HuH-7 (cell line): ENCODE data around the gene ALLC.
"Not testable (repeated sequence)": the region's sequence is repeated elsewhere in the genome, so short reads cannot be mapped to it uniquely, and the experiment has no call there.

ENCODE experiments used
- DNase-seq: peaks from one replicate; pipeline ENCODE4 v3.0.0; 2011; ENCODE audit warnings: low spot score

Gene ALLC

GRCh38 chr2:3655871-3656761 is 1.9 kb upstream of the ALLC start:
- DNase-seq, result no peak

DNA sequence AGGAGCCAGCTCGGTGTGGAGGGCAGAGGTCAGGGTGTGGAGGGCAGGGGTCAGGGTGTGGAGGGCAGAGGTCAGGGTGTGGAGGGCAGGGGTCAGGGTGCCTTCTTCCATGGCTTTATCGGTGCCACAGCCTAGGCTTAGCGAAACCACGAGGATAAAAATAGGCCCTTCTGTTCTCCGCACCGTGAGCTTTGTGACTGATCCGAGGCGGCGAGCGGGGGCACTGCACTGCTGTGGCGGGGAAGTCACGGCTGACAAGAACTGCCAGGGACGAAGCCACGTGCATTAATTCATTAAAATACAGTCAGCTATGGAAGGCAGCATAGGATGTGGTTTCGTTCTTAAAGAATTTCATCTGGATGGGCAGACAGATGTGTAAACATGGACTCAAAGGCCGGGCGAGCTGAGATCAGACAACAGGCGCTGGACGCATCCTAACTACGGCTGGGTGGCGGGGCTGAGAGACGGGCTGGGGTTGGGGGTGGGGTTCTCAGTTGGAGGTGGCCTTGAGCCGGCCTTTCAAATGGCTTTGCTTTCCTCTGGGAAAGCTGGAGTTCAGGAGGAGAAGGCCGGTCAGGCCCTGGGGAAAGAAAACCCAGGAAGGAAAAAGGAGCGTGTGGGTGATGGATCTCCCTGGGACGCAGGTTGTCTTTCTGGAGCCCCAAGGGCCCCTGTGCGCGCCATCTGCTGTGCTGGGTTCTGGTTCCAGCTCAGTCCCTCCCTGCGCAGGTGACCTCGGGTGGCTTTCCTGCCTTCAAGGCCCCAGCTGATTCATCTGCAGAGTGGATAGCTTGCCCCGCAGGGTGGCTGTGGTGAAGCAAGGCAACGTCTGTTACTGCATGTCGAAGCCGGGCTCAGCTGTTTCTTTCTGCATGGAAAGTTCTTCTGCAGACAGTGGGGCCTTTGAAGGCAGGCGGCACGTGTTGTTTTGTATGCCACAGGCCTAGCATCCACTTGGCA is 958 bp upstream of the ALLC start:
- no peak for DNase-seq

DNA sequence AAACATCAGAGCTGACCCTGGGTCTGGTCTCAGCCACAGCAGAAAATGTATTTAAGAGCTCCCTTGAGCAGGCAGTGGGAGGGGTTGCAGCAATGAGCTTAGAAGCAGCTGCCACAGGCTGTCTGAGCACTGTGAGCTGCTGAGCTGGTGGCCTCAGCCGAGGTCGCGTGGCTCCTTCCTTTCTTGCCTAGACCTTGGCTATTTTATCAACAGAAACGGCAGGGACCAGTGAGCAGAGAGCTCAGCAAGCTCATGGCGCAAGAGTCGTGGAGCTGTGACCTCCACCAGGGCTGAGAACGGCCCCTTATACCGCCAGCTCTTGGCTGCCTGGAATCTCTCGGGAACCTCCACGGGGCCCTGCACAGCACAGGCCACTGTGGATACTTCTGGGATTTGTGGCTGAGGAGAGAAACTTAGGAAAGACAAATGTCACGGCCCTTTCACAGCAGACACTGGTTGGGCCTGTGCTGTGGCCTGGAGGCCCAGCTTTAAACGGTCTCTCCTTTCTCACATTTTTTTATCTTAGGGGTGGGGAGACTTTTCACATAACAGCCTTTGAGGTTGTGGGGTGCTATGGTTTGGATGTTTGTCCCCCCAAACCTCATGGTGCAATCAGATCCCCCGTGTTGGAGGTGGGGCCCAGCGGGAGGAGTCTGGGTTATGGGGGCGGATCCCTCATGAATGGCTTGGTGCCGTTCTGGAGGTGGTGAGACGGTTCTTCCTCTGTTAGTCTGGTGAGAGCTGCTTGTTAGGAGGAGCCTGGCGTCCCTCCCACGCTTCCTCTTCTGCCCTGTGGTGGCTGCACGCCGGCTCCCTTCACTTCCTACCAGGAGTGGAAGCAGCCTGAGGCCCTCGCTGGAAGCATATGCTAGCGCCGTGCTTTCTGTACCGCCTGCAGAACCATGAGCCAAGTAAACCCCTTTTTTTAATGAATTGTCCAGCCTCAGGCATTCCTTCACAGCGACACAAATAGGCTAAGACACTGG is 1.7 kb downstream of the ALLC start:
- no peak for DNase-seq

GRCh38 chr2:3660640-3661039 is 2.6 kb downstream of the ALLC start:
- DNase-seq, result not testable (repeated sequence)

DNA sequence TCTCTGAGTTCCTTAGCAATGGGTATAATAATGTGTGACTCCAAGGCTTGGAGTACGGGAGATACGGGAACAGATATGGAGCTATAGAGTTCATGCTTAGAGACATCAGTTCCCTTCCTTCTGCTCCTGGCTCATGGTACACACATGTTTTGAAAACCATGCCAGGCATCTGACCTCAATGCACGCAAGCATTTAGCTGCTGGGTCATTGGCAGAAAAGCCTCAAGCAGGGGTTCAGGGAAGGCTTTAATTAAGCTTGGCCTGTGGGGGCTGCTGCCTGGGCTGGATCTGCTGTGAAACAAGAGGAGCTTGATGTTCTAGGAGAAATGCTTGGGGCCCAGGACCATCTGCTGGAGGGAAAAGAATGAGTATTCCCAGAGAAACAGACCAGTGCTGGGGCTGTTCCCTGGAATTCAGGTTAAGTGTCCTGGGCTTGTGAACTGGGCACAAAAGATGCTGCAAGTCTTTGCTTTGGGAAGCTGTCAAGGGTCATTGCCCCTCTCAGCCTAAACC is 3.2 kb downstream of the ALLC start:
- DNase-seq, result no peak

DNA sequence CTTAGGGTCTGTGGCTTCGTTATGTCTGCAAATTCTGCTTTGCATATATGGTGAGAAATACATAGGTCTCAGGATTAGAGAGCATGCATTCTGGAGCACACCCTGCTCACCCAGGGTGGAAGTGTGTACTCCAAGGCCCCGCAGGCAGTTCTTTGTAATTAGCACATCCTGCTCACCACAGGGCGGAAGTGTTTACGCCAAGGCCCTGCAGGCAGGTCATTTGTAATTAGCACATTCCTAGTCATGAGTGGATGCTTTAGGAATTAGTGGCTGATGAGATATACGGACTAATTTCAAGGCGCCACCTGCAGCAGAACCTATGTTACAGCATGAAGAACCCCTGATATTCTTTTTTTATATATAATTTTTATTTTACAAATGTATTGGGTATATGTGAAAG is 4.2 kb downstream of the ALLC start:
- no peak for DNase-seq

GRCh38 chr2:3664118-3664517 is 6.1 kb downstream of the ALLC start:
- DNase-seq, result no peak

DNA sequence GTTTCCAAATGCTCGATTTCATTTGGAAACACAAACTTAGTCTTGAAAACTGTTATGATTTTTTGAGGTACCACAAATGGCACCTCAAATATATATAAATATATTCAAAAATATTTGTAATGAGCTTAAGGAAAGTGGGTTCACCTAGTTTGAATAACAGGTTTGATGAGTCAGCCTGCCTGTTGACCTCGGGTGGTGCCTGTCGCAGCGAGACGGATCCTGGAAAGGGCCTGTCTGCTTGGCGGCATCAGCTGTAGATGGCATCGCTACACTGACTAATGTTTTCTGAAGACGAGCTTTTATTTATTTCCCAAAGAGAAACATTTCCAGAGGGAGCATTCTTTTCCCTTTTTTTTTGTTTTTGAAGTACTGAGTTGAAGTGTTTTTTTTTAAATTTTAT is 6.9 kb downstream of the ALLC start:
- DNase-seq, result no peak

GRCh38 chr2:3665886-3666612 is 8.0 kb downstream of the ALLC start:
- no peak for DNase-seq

GRCh38 chr2:3666613-3666975 is 8.6 kb downstream of the ALLC start:
- no peak for DNase-seq

GRCh38 chr2:3667151-3667631 is 9.2 kb downstream of the ALLC start:
- DNase-seq, result no peak

- no peak for DNase-seq
These were observed 11.7 kb downstream of the ALLC start for GRCh38 chr2:3669656-3670055.

- DNase-seq, result no peak
These were observed 12.4 kb downstream of the ALLC start for GRCh38 chr2:3670376-3670775.

GRCh38 chr2:3670941-3671340 is 12.9 kb downstream of the ALLC start:
- no peak for DNase-seq

GRCh38 chr2:3672861-3673678 is 15.1 kb downstream of the ALLC start:
- no peak for DNase-seq

- DNase-seq, result no peak
These were observed 16.3 kb downstream of the ALLC start for GRCh38 chr2:3674066-3674845.

DNA sequence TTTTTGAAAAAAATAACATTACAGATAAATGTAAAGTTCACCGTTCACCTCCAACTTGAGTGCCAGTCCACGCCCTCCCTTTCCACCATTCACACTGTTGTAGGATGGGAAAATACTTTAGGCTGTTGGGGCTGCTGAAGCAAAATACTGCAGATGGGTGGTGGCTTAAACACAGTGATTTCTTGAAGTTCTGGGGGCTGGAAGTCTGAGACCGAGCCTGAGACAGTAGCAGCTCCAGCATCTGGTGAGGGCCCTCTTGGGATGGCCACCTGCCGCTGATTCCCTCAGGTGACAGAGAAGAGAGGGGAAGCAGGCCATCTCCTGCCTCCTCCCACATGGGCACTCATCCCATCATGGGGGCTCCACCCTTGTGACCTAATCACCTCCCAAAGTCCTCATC is 17.7 kb downstream of the ALLC start:
- DNase-seq, result no peak

GRCh38 chr2:3677436-3677835 is 19.4 kb downstream of the ALLC start:
- no peak for DNase-seq

DNA sequence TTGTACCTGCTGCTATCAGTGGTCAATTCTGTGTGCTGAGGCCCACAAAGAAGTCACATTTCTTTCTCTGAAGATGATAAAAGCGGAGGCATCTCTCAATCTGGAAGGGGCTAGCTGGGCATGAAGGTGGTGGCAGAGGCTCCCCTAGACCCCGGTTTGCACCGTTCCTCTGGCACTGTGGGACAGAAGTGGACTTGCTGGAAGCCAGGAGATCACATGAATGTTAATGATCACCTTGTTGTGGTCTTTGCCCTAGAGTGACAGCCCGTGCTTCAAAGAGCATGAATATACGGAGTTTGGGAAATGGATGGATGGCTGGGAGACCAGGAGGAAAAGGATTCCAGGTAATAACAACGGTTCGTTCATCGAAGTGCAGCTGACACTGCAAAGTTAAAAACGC is 20.2 kb downstream of the ALLC start:
- no peak for DNase-seq
